Smooth muscle cell of the brain vasculature (primary cell): ENCODE data around the gene CXCL11.
"Not testable (repeated sequence)": the region's sequence is repeated elsewhere in the genome, so short reads cannot be mapped to it uniquely, and the experiment has no call there.

Experiments used
- DNase-seq: peaks from one replicate; pipeline ENCODE4 v3.0.0-alpha.2; 2012; ENCODE audit warnings: low read depth, low spot score

CXCL11 gene

GRCh38 chr4:76035799-76036380, at the start of gene CXCL11:
Gene CXCL11, minus strand, starts transcription at chr4:76036070. Its CDS starts 83 bp downstream, at chr4:76035987.
- no peak for DNase-seq

DNA sequence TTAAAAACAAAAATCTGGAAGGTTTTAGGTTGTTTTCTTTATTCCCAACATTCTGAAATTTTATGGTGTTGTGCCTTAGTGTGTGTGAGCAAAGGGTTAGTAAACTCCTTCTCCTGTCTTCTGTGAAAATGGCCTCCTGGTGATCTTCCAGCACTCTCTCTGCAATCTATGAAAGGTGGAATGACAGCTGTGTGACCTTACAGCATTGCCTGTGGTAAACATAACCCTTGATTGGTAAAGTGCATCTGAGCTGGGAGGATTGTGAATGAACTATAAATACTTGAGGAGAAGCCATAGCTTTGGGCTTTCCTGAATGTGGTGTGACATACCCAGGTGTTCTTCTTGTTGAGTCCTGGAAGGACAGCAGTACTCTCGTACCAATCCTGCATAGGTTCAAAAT, 48.7 kb upstream of the CXCL11 start:
- DNase-seq: no peak

- no peak for DNase-seq
These were observed 47.6 kb upstream of the CXCL11 start for GRCh38 chr4:76083386-76083988.

DNA sequence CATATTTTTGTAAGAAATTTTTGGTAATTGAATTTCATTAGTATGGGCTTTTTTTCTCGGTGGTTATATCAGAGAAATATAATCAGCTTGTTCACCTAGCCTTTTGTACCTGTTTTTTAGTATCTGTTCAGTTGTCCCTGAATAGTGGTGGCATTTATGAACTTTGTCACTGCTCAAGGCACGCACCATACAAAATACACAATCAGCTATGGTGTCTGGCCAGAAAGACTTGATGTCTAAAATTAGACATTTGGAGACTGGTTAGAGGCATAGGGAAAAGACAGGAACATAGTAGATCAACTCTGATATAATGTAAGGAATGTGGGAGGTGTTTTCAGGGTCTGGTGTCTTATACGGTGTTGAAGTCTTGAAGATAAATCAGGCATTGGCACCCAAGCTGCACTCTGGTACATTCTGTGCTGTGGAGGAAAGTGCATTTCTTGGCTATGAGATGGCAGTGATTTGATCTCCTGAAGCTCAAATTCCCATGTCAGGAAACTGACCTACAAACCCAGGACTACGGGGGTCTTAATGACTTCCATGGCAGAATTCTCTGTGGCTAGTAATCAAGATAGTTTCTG, 42.3 kb upstream of the CXCL11 start:
- DNase-seq: no peak

GRCh38 chr4:76074993-76075600, 39.2 kb upstream of the CXCL11 start:
- DNase-seq: no peak

GRCh38 chr4:76074468-76074867, 38.6 kb upstream of the CXCL11 start, which contains the start of gene ART3:
Gene ART3, plus strand, starts transcription at chr4:76074709. Its CDS starts 1,181 bp downstream, at chr4:76075890.
- DNase-seq: no peak

GRCh38 chr4:76072760-76073159, 36.9 kb upstream of the CXCL11 start:
- DNase-seq: no peak

DNA sequence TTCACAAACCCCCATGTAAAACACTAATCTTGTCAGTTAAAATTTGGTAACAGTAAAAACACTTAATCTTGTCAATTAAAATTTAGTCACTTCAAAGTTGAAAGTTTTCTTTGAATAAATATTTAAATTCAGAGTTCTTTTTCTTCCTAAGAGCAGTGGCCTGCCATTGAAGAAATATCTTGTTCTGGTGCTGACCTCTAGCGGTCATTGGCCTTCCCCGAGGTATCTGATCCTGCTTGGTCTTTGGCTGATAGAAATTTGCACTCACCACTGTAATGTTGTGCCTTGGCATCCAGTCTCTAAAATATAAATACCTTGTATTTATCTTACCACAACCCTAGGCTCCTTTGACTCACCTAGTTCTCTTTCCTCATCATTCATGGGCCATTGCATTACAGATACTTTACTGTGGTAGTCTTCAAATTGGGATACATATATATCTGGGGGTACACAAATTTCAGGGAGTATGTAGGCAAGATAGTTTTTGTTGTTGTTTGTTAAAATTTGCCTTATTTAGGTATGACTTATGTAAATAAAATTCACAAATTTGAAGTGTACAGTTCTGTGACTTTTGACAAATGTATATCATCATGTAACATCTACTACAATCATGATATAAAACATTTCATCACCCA, 31.9 kb upstream of the CXCL11 start:
- peak; percentile 41 for DNase-seq

GRCh38 chr4:76066546-76066945, 30.7 kb upstream of the CXCL11 start:
- DNase-seq: no peak

DNA sequence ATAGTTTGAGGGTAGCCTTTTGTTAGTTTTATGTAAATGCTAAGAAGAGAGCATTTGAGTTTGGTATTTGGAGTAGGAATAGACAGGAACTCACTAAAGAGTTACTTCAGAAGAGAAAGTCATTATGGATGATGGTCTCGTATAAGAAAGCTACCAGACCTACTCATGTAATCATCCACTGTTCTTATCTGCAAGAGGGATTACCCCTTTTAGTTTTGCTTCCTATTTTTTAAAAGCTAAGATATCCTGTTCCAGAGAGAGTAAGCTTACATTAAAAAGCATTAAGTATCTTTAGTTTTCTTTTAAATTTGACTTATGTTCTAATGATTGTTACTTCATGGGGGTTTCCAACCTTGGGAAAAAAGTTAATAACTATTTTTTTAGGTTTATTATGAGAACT, 26.1 kb upstream of the CXCL11 start:
- no peak for DNase-seq

DNA sequence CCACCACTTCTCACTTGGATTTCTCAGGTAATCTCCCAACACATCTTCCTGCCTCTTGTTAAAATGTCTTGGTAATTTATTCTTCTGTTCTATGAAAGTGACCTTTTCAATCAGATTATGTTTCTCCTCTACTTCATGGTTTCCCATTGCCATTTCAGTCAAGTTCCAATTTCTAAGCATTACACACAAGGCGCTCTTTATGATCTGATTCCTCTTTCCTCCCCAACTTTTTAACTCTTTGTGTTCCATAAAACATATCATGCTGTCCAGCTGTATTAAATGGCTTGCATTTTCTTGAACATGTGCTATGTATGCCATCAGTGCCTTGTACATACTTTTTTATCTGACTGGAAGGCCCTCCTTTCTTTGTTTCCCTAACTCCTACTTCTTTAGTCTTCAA, 25.6 kb upstream of the CXCL11 start:
- DNase-seq: no peak

DNA sequence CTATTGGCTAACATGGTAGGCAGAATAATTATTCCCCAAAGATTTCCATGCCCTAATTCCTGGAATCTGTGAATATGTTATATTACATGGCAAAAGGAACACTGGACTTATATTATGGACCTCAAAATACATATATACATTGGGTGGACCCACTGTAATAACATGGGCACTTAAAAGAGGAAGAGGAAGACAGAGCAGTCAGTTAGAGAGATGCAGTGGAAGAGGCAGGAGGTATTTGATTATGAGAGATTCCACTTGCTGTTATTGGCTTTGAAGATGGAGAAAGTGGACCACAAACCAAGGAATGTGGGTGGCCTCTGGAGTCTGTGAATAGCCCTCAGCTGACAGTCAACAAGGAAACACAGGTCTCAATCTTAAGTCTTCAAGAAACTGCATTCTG, 24.6 kb upstream of the CXCL11 start:
- no peak for DNase-seq

DNA sequence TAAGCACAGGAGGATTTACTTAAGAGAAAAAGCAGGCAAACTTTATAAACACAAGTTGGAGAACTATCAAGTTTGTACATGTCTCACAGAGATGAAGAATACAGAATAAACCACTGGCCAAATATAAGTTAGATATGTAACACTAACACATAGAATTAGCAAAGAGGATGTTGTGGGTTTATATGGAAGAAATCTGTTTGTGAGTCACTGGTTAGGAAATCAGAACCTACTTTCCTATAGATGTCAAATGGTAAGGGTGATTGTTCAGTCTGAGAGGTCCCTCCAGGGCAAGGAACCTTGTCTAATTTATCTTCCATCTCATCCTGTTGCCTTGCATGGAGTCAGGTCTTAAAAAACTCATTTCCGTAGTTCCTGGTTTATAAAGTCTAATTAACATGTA, 23.9 kb upstream of the CXCL11 start:
- DNase-seq: no peak

- DNase-seq: no peak
These were observed 23.1 kb upstream of the CXCL11 start for GRCh38 chr4:76058888-76059426.

GRCh38 chr4:76058302-76058701, 22.4 kb upstream of the CXCL11 start:
- DNase-seq: no peak

- no peak for DNase-seq
These were observed 19.6 kb upstream of the CXCL11 start for GRCh38 chr4:76055421-76055820.

DNA sequence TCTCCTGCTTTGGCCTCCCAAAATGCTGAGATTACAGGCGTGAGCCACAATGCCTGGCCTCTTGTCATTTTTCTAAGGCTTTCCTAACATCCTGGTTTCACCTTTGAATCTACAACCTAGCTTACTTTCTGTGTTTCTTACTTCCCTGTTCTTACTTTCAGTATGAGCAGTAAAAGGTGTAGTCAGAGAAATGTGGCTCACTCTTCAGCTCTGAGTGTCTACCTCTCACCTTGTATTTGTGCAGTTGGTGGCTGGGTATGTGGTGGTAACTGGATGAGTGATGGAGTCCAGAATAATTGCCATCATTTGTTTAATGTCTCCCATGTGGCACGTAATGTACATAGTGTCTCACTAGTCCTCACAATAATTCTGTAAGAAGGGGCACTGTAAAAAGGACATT, 19.1 kb upstream of the CXCL11 start:
- DNase-seq: no peak

- no peak for DNase-seq
These were observed 17.9 kb upstream of the CXCL11 start for GRCh38 chr4:76053730-76054129.

GRCh38 chr4:76050560-76051050, 14.7 kb upstream of the CXCL11 start:
- not testable (repeated sequence) for DNase-seq

DNA sequence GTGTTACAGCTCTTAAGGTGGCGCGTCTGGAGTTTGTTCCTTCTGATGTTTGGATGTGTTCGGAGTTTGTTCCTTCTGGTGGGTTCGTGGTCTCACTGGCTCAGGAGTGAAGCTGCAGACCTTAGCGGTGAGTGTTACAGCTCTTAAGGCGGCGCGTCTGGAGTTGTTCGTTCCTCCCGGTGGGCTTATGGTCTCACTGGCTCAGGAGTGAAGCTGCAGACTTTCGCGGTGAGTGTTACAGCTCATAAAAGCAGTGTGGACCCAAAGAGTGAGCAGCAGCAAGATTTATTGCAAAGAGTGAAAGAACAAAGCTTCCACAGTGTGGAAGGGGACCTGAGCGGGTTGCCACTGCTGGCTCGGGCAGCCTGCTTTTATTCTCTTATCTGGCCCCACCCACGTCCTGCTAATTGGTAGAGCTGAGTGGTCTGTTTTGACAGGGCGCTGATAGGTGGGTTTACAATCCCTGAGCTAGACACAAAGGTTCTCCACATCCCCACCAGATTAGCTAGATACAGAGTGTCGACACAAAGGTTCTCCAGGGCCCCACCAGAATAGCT, 14.1 kb upstream of the CXCL11 start:
- DNase-seq: not testable (repeated sequence)

- not testable (repeated sequence) for DNase-seq
These were observed 8.8 kb upstream of the CXCL11 start for GRCh38 chr4:76044686-76045085.

DNA sequence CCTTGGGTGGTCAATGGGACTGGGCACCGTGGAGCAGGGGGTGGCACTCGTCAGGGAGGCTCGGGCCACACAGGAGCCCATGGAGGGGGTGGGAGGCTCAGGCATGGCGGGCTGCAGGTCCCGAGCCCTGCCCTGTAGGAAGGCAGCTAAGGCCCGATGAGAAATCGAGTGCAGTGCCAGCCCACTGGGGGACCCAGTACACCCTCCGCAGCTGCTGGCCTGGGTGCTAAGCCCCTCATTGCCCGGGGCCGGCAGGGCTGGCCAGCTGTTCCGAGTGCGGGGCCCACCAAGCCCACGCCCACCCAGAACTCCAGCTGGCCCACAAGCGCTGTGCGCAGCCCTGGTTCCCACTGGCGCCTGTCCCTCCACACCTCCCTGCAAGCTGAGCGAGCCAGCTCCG, 7.4 kb upstream of the CXCL11 start:
- DNase-seq: not testable (repeated sequence)
